Caco-2 (cell line): ENCODE results near the gene ARHGEF2. TPM values are rescaled to one million over a fixed set of nuclear protein-coding genes. Genes with fewer than 3 reads are reported as not detected.
"Not testable (repeated sequence)": the region's sequence is repeated elsewhere in the genome, so short reads cannot be mapped to it uniquely, and the experiment has no call there.

Experiments used
- BruUV-seq: library from RNA; stranded (reverse); fragments of 400-500 nt; replicated peaks from 2 replicates; lab custom pipeline; 2021; lab: Mats Ljungman, UMichigan
- CTCF ChIA-PET: fragments of 300-600 bp; sonication (Branson Sonifier 250); formaldehyde crosslinking; loops from one replicate; lab custom pipeline; 2022; ENCODE audit warnings: antibody characterized with exemption; lab: Charles Lee
- POLR2A ChIA-PET: fragments of 300-600 bp; sonication (Branson Sonifier 250); formaldehyde crosslinking; loops from one replicate; lab custom pipeline; 2022; ENCODE audit warnings: antibody characterized with exemption; lab: Charles Lee
- DNase-seq, 2 experiments: peaks; one replicate each; pipeline versions ENCODE4 v3.0.0 to v3.0.0-alpha.2; 2020 to 2022
- H3K27me3 ChIP-seq: replicated peaks from 2 replicates; pipeline ENCODE4 v1.6.0; 2011; ENCODE audit warnings: low read length; ENCODE audit not compliant: control insufficient read depth, insufficient read depth
- H3K36me3 ChIP-seq: 2 replicates; pipeline ENCODE4 v1.5.1; 2011; ENCODE audit warnings: low read length; ENCODE audit not compliant: control insufficient read depth, insufficient read depth
- H3K4me1 ChIP-seq: fragments of 250-450 bp; sonication (Bioruptor Pico); 2 replicates; pipeline ENCODE4 v1.5.1; 2020; ENCODE audit warnings: mild to moderate bottlenecking
- H3K4me3 ChIP-seq: 2 replicates; pipeline ENCODE4 v1.5.1; 2011; ENCODE audit warnings: low read depth, mild to moderate bottlenecking, control low read depth, low read length
- H3K9me3 ChIP-seq: fragments of 250-450 bp; sonication (Bioruptor Pico); 2 replicates; pipeline ENCODE4 v1.5.1; 2020; ENCODE audit warnings: mild to moderate bottlenecking, moderate library complexity
- H3K27ac Mint-ChIP-seq: one replicate; pipeline ENCODE4 v1.8.0; 2022; ENCODE audit warnings: mixed read lengths; ENCODE audit not compliant: unreplicated experiment
- H3K27me3 Mint-ChIP-seq: one replicate; pipeline ENCODE4 v1.8.0; 2022; ENCODE audit warnings: mixed read lengths; ENCODE audit not compliant: insufficient read depth, unreplicated experiment
- H3K36me3 Mint-ChIP-seq: one replicate; pipeline ENCODE4 v1.8.0; 2022; ENCODE audit warnings: mild to moderate bottlenecking, mixed read lengths; ENCODE audit not compliant: insufficient read depth, unreplicated experiment
- H3K4me1 Mint-ChIP-seq: one replicate; pipeline ENCODE4 v1.8.0; 2022; ENCODE audit warnings: low read depth, mixed read lengths; ENCODE audit not compliant: unreplicated experiment
- H3K4me3 Mint-ChIP-seq: one replicate; pipeline ENCODE4 v1.8.0; 2022; ENCODE audit warnings: mild to moderate bottlenecking, moderate library complexity, mixed read lengths; ENCODE audit not compliant: unreplicated experiment
- H3K9me3 Mint-ChIP-seq: one replicate; pipeline ENCODE4 v1.8.0; 2022; ENCODE audit warnings: mixed read lengths; ENCODE audit not compliant: unreplicated experiment
- intact Hi-C: fragments of 100-400 bp; cut with micrococcal nuclease; formaldehyde crosslinking; loops from one replicate; pipeline ENCODE4 v1.10.0; 2022; ENCODE audit not compliant: unreplicated experiment
- total RNA-seq: library from RNA; stranded (reverse); gene quantifications from 2 replicates; pipeline ENCODE4 v1.2.3, GENCODE V29; 2022
- TF ChIP-seq, protein P1 (sequence below), 2 experiments: fragments of 200-600 bp in 1 of 2; IDR thresholded peaks; 1 replicate in 1 of 2; 2 replicates in 1 of 2; pipeline versions ENCODE4 v1.5.1 to v1.8.0; 2011 to 2022; ENCODE audit warnings: antibody characterized with exemption in 1 of 2, control low read depth in 1 of 2, inconsistent platforms in 1 of 2, low read depth in 1 of 2, low read length in 1 of 2, mild to moderate bottlenecking in 1 of 2, moderate library complexity in 1 of 2; ENCODE audit not compliant: insufficient read depth in 1 of 2, severe bottlenecking in 1 of 2, unreplicated experiment in 1 of 2

Gene ARHGEF2
- total RNA-seq, 1 experiment from 2014 or later, result 60.3 TPM

DNA sequence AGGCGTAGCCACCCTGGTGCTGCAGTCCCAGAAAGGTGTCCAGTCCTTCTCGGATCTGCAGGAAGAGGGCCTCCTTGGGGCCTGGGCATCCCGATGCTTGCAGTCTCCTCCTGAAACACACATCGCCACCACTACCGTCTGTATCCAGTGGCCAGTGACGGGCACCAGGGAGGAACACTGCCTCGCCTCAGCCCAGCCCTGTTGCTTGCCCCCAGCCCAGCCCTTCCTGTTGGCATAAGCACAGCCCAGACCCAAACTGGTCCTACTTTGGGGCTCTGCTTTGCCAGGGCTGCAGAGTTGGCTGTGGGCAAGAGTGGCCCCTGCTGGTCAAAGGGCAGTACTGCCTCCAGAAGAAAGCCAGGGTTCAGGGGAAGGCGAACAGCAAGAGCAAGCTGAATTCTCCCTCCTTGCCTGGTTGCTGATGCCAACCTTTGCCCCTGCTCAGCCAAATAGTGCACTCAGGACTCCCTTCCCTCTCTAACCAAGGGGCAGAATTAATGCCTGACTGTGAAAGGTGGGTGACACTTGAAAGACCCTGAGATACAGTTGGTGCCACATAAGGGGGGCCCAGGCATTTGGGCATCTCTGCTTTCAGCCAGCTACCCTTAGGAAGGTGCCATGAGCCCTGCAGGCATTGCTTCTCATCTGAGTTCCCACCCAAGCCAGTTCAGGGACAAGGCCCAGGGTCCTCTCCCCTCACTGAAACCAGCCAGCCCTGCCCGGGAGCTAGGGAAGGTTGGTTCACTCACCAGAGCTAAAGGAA is 11.1 kb upstream of the ARHGEF2 start:
- CTCF ChIA-PET, result interaction anchor here (0.6 to 3.1 kb wide), 13 partner anchors 11 to 79 kb away, joined by 3 to 29 read pairs (median 5); partner anchors contain the start of gene ARHGEF2
- peaks cover 2% of the 10 kb centered on the region for H3K4me1 Mint-ChIP-seq
- Histone ChIP-seq H3K4me3 (no peak overlapping the region), H3K27me3 (no peaks in the 10 kb centered on the region), H3K9me3 (no peaks in the 10 kb centered on the region), H3K4me1 (peaks cover 4% of the 10 kb centered on the region), H3K36me3 (no peaks in the 10 kb centered on the region)
- no peaks in the 10 kb centered on the region for H3K36me3 Mint-ChIP-seq
- no peaks in the 10 kb centered on the region for H3K9me3 Mint-ChIP-seq
- H3K27ac Mint-ChIP-seq, result no peak overlapping the region
- TF ChIP-seq, protein P1, sequence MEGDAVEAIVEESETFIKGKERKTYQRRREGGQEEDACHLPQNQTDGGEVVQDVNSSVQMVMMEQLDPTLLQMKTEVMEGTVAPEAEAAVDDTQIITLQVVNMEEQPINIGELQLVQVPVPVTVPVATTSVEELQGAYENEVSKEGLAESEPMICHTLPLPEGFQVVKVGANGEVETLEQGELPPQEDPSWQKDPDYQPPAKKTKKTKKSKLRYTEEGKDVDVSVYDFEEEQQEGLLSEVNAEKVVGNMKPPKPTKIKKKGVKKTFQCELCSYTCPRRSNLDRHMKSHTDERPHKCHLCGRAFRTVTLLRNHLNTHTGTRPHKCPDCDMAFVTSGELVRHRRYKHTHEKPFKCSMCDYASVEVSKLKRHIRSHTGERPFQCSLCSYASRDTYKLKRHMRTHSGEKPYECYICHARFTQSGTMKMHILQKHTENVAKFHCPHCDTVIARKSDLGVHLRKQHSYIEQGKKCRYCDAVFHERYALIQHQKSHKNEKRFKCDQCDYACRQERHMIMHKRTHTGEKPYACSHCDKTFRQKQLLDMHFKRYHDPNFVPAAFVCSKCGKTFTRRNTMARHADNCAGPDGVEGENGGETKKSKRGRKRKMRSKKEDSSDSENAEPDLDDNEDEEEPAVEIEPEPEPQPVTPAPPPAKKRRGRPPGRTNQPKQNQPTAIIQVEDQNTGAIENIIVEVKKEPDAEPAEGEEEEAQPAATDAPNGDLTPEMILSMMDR (IDR thresholded peaks at IDR 0.05; ENCODE audit: insufficient read depth in 1 of 2, low read depth in 1 of 2, low read length in 1 of 2, severe bottlenecking in 1 of 2, unreplicated experiment in 1 of 2), result peak; percentile 94 to 98
- H3K27me3 Mint-ChIP-seq, result no peaks in the 10 kb centered on the region
- peak; percentile 60 to 80 for DNase-seq
- no peak overlapping the region for H3K4me3 Mint-ChIP-seq
- intact Hi-C loops, result loop anchor here (1.0 kb wide), 3 partner anchors 23 to 55 kb away; partner anchors contain the start of gene KHDC4
- POLR2A ChIA-PET, result no interaction called here
- no TSS peak for BruUV-seq

DNA sequence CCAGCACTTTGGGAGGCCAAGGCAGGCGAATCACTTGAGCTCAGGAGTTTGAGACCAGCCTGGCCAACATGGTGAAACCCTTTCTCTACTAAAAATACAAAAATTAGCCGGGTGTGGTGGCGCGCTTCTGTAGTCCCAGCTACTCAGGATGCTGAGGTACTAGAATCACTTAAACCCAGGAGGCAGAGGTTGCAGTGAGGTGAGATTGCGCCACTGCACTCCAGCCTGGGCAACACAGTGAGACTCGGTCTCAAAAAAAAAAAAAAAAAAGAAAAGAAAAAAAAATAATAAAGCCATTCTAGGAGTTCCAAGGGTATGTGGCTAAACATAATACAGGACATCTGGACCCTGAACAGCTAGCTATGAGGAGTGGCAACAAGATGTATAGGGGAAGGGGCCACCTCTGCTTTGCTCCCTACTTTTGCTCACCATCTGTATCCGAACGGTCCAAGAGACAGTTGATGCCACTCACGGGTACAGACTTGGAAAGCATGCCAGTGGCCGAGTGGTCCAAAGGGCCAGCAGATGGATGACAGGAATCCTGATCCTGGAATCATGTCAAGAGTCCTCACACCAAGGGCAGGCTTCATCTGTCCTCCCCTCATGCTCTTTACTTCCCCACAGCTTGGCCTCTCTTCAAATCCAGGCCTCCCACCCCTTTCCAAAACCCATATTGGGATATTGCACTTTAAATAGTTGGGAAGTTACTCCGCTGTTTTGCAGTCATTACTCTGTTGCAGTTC is 6.7 kb upstream of the ARHGEF2 start:
- H3K4me1 Mint-ChIP-seq, result peaks cover 21% of the 10 kb centered on the region
- H3K9me3 Mint-ChIP-seq, H3K36me3 Mint-ChIP-seq, H3K27ac Mint-ChIP-seq, H3K4me3 ChIP-seq, H3K4me1 ChIP-seq, H3K4me3 Mint-ChIP-seq, intact Hi-C loops, BruUV-seq, DNase-seq, H3K36me3 ChIP-seq, H3K27me3 Mint-ChIP-seq, H3K27me3 ChIP-seq, POLR2A ChIA-PET, H3K9me3 ChIP-seq: not testable (repeated sequence)
- CTCF ChIA-PET, result interaction anchor here (0.6 to 3.0 kb wide), 2 partner anchors 47 to 240 kb away, joined by 3 to 18 read pairs; no protein-coding TSS in a partner anchor

DNA sequence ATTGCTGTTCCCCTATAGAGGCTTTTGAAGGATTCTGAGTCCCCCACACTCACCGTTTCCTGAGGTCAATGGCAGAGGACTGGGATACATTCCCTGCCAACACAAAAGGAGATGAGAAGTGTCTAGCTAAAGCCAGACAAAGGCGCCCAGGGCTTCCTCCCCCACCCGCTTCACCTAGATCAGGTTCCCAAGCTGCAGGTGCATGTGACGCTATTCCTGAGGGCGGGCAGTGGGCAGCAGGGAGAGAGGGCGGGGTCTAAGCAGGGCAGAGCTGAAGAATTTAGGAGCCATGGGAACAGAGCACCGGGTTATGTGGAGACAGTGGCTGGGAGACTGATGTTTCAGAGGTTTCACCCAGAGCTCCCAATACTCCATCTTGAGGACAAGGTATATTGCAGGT is 6.0 kb upstream of the ARHGEF2 start:
- H3K4me1 ChIP-seq, result peaks cover 14% of the 10 kb centered on the region
- no peak for DNase-seq
- intact Hi-C loops, result no loop called here
- peaks cover 21% of the 10 kb centered on the region for H3K4me1 Mint-ChIP-seq
- peak overlapping the region; percentile 23 for H3K27ac Mint-ChIP-seq
- no peaks in the 10 kb centered on the region for H3K9me3 ChIP-seq
- no peaks in the 10 kb centered on the region for H3K36me3 ChIP-seq
- no peaks in the 10 kb centered on the region for H3K36me3 Mint-ChIP-seq
- CTCF ChIA-PET, result interaction anchor here (0.6 to 3.0 kb wide), 5 partner anchors 24 to 241 kb away, joined by 3 to 18 read pairs (median 3); no protein-coding TSS in a partner anchor
- TF ChIP-seq, protein P1 (IDR thresholded peaks at IDR 0.05; ENCODE audit: insufficient read depth in 1 of 2, low read depth in 1 of 2, low read length in 1 of 2, severe bottlenecking in 1 of 2, unreplicated experiment in 1 of 2), result no peak
- POLR2A ChIA-PET, result interaction anchor here (1.5 kb wide), 1 partner anchor 49 kb away, joined by 6 read pairs; no protein-coding TSS in a partner anchor
- no peak overlapping the region for H3K4me3 Mint-ChIP-seq
- no peaks in the 10 kb centered on the region for H3K27me3 Mint-ChIP-seq
- no peaks in the 10 kb centered on the region for H3K9me3 Mint-ChIP-seq
- BruUV-seq, result no TSS peak
- no peak overlapping the region for H3K4me3 ChIP-seq
- H3K27me3 ChIP-seq, result no peaks in the 10 kb centered on the region
